ENCODE data around the gene ADSS1.

The ADSS1 gene

GRCh38 chr14:104751539-104752422, 27.8 kb downstream of the ADSS1 start:
- DNase-seq: no peak

- no peak for DNase-seq
Observed at GRCh38 chr14:104752423-104752734, 28.4 kb downstream of the ADSS1 start.

- peak; percentile 100 for DNase-seq
Observed at GRCh38 chr14:104752735-104753527, 28.9 kb downstream of the ADSS1 start, which contains the start of gene SIVA1. Gene SIVA1, plus strand, starts transcription at chr14:104753147. Its CDS starts 55 bp downstream, at chr14:104753202.

GRCh38 chr14:104753528-104754212, 29.6 kb downstream of the ADSS1 start:
- DNase-seq: no peak

DNA sequence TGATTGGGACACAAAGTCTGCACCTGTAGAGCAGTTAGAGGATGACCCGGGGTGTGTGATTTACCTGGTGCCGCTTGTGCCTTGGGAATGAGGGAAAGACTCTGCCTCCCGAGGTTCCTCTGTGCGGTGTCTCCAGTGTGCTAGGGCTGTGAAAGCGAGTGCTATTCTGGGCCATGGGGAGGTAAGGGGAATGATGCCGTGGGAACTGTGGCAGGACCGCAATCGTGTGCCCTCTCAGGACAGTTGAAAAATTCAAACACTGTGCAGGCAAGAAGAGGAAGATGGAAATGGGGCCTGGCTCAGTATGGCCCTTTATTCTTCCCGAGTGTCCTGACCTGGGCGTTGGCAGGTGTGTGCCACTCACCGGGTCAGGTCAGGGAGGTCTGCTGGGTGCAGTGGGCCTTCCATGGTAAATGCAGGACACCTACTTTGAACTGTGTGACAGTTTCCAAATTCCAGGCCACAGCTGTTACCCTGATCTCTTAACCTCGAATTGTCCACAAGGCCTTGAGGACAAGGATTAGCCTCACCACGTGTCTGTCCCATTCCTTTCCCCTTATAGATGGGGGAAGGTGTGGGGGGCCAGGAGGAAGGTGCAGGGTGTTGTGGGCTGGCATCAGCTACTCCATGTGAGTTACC, 30.3 kb downstream of the ADSS1 start:
- no peak for DNase-seq

- DNase-seq: no peak
Observed at GRCh38 chr14:104755621-104756020, 31.6 kb downstream of the ADSS1 start.

DNA sequence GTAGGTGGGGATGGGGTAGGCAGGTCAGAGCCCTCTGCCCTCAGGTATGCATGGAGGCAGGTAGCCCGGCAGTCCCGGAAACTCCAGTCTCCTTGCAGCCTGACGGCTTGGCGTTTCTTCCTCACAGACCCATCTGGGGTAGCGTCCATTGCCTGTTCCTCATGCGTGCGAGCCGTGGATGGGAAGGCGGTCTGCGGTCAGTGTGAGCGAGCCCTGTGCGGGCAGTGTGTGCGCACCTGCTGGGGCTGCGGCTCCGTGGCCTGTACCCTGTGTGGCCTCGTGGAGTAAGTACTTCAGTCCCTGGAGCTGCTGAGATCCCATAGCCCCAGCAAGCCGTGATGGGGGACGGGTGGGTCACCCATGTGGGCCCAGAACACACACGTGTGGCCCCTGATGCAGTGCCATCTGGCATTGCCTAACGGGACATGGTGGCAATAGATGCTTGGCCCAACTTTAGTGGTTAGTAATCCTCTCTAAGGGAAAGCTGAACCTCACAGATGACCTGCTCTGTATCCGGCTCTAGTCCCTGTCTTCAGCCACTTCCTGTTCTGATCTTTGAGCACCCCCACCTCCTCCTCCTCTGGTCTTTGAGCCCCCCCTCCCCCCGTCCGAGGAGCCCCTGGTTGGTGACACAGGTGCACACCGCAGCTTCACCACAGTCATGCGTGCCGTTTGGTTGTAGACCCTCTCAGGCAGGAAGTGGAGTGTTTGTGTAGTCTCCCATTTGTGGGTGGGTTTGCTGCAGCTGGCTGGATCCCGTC, 32.6 kb downstream of the ADSS1 start:
- no peak for DNase-seq

- DNase-seq: no peak
Observed at GRCh38 chr14:104757238-104757585, 33.2 kb downstream of the ADSS1 start.

DNA sequence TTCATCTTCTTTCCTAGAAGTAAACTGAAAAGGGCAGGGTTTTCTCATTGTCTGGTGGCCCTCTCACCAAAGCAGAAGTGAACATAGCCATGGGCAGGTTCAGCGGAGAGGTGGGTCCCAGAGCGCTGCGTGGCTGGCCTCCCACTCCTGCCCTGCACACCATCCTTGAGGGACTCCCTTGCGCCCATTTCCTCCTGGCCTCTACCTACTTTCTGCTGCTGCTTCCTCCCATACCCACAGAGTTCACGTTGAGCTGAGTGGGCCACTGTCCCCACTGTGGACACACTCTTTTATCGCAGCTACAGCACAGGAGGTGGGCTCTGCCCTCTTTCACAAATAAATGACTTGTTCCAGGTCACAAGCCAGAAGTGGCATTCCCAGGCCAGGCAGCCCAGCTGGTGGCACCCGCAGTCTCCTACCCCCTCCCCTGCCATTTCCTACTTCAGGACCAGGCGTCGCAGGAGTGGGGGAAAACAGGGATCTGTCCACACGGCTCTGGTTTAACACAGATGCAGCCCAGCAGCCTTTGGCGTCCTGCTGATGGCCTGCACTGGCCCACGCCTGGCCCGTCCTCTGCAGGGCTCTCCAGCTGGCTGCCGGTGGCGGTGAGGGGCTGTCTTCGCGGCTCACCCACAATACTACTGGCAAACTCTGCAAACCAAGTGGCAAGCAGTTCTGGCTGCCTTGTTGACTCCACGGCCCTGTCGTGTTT, 33.8 kb downstream of the ADSS1 start:
- DNase-seq: no peak

- no peak for DNase-seq
Observed at GRCh38 chr14:104758981-104759969, 35.2 kb downstream of the ADSS1 start.

- DNase-seq: no peak
Observed at GRCh38 chr14:104765517-104765916, 41.5 kb downstream of the ADSS1 start.

- DNase-seq: no peak
Observed at GRCh38 chr14:104766256-104766862, 42.3 kb downstream of the ADSS1 start.

- DNase-seq: no peak
Observed at GRCh38 chr14:104766863-104767633, 43.0 kb downstream of the ADSS1 start.

DNA sequence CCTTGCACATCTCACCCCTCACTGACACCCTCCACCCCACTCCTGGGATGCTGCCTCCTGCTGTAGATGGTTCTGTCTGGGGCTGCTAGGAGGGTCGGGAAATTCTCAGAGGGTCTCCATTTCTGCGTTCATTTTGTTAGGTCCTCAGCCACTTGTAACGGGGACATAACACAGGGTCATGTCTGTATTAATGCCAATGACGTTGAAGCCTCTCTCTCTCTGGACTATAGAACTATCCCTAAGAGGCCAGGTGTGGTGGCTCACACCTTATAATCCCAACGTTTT, 43.5 kb downstream of the ADSS1 start:
- DNase-seq: no peak

DNA sequence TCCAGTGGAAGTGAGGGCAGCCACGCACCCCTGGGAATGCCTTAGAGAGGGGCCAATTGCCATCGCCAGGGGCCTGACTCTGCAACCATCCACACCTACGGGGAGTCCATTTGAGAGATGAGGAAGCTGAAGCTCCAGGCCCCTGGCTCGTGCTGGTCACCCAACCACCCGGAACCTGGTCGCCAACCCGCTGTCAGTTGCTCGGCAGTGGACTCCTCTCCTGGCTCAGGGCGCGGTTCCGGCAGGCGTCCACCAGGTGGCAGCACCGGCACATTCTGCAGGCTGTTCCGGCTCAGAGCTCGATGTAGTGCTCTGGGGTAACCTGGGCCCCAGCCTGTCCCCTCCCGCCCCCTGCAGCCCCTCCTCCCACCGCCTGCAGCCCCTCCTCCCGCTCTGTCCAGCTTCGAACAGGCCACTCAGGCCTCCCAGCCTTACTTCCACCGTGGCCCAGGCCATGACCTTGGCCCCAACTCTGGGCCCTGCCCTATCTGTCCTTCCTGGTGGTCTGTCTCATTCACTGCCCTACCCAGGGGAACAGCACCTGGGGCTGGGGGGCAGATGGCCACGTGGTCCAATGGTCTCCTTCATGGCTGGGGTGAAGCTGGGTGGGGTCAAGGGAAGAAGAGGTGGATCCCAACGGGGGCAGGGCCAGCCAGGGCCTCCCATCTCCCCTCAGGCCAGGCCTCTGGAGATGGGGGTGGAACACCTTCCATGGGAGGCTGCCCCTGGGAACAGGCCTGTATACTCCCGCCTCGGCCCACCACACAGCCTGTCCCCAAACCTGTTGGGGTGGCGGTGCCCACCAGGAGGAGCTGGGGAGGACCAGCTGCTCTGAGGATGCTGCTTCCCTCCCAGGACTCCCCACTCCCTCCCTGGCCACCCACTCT, 44.7 kb downstream of the ADSS1 start:
- DNase-seq: peak; percentile 86

GRCh38 chr14:104769324-104770071, 45.5 kb downstream of the ADSS1 start:
- DNase-seq: no peak

- DNase-seq: no peak
Observed at GRCh38 chr14:104770072-104770579, 46.1 kb downstream of the ADSS1 start.
